ENCODE results near the gene VPS50. TPM values are rescaled to one million over a fixed set of nuclear protein-coding genes. Genes with fewer than 3 reads are reported as not detected.
A peak's percentile ranks its signal among the peaks of the same experiment; 100 is the strongest.

VPS50 gene
- total and polyA plus RNA-seq, 10 of the 15 experiments (the other 5 are each of a cell fraction or from before 2014, with no cell fraction given): 4.0 to 22.0 (median 16.2) TPM

DNA sequence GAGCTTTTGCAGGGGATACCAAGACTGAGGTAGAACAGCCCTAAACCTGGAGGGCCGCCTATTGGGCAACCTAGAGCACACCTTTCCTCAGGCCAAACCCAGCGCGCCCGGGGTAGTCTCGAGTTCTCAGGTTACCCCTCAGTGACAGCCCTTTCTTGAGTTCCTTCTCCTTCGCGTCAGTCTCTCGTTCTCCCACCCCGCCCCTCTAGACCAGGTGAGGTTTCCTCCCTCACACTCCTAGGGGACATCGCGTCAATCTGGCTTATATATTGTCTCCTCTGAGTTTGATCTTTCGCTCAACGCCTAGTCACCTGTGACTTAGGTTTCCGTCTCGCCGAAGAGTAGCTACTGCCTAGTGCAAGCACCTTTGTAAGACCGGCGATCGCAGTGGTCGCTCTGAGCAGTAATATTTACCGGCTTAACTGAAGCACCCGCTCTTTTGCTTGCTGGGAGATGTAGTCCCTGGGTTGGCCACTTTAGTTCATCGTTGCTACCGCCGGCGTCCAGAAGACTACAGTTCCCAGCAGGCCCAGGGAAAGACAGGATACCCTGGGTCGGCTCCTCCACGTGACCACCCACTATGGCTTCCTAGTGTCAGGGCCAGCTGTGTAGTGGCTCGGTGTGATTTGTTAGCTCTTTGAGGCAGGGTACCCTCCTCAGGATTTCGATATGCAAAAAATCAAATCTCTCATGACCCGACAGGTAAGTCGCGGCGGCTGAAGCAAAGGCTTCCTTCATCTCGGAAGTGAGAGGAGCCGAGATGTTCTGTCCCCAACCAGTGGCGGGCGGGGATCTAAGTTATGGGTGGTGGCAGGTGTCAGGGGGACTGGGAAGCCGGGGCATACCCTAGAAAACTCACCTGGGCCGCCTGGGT, at the start of gene VPS50 (continued):
- TF ChIP-seq ESRRA (IDR thresholded peaks at IDR 0.05; ENCODE audit: low read length) (0 out of 2 replicates have a peak, but pooled peaks have one; percentile 16), ZBTB11 (CRISPR knock-in tag; IDR thresholded peaks at IDR 0.05) (no peak), EZH2 (IDR thresholded peaks at IDR 0.05; ENCODE audit: borderline replicate concordance, control insufficient read depth, low read depth, low read length) (no peak), MLLT1 (IDR thresholded peaks at IDR 0.05) (peak; percentile 63; the same call in 1 of the 2 replicates), CHD4 (IDR thresholded peaks at IDR 0.05) (no peak), CEBPB (IDR thresholded peaks at IDR 0.05; ENCODE audit: borderline replicate concordance in 1 of 2, low read depth in 2 of 2, low read length in 2 of 2) (no peak), SPI1 (IDR thresholded peaks at IDR 0.05; ENCODE audit: borderline replicate concordance, insufficient read depth, low read depth, low read length) (no peak), RFX5 (IDR thresholded peaks at IDR 0.05; ENCODE audit: low read depth, low read length) (no peak), NFYB (IDR thresholded peaks at IDR 0.05; ENCODE audit: insufficient read depth, low read depth, low read length) (0 out of 2 replicates have a peak, but pooled peaks have one; percentile 11), POLR2AphosphoS2 (IDR thresholded peaks at IDR 0.05; ENCODE audit: low read depth, low read length) (no peak), RUNX3 (IDR thresholded peaks at IDR 0.05; ENCODE audit: low read length) (peak; percentile 64), RBBP5 (conservative IDR thresholded peaks at IDR 0.05) (no peak), CREM (IDR thresholded peaks at IDR 0.05; ENCODE audit: low read depth) (peak; percentile 96), TBL1XR1 (IDR thresholded peaks at IDR 0.05; ENCODE audit: low read depth, low read length) (no peak), KLF5 (IDR thresholded peaks at IDR 0.05; ENCODE audit: partially characterized antibody) (peak; percentile 79), BMI1 (IDR thresholded peaks at IDR 0.05; ENCODE audit: borderline replicate concordance) (no peak), ZSCAN29 (IDR thresholded peaks at IDR 0.05) (no peak), SREBF1 (IDR thresholded peaks at IDR 0.05; ENCODE audit: low read length) (peak; percentile 86), SMARCA5 (IDR thresholded peaks at IDR 0.05) (no peak), NRF1 (conservative IDR thresholded peaks at IDR 0.05; ENCODE audit: low read depth, low read length) (no peak)
- TF ChIP-seq, protein P1, sequence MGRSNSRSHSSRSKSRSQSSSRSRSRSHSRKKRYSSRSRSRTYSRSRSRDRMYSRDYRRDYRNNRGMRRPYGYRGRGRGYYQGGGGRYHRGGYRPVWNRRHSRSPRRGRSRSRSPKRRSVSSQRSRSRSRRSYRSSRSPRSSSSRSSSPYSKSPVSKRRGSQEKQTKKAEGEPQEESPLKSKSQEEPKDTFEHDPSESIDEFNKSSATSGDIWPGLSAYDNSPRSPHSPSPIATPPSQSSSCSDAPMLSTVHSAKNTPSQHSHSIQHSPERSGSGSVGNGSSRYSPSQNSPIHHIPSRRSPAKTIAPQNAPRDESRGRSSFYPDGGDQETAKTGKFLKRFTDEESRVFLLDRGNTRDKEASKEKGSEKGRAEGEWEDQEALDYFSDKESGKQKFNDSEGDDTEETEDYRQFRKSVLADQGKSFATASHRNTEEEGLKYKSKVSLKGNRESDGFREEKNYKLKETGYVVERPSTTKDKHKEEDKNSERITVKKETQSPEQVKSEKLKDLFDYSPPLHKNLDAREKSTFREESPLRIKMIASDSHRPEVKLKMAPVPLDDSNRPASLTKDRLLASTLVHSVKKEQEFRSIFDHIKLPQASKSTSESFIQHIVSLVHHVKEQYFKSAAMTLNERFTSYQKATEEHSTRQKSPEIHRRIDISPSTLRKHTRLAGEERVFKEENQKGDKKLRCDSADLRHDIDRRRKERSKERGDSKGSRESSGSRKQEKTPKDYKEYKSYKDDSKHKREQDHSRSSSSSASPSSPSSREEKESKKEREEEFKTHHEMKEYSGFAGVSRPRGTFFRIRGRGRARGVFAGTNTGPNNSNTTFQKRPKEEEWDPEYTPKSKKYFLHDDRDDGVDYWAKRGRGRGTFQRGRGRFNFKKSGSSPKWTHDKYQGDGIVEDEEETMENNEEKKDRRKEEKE (IDR thresholded peaks at IDR 0.05): no peak
